HUES48 (cell line): ENCODE measurements around the gene SLC13A4.

Experiments
- H3K27ac ChIP-seq: one replicate; pipeline ENCODE4 v1.7.0; 2013; ENCODE audit warnings: low read depth, low read length, inconsistent platforms
- H3K27me3 ChIP-seq: 2 replicates; pipeline ENCODE4 v1.6.1; 2013; ENCODE audit warnings: mild to moderate bottlenecking, low read length; ENCODE audit not compliant: control insufficient read depth, insufficient read depth
- H3K36me3 ChIP-seq: 2 replicates; pipeline ENCODE4 v1.6.1; 2013; ENCODE audit warnings: low read length; ENCODE audit not compliant: control insufficient read depth, insufficient read depth
- H3K4me1 ChIP-seq: 2 replicates; pipeline ENCODE4 v1.6.1; 2013; ENCODE audit warnings: mild to moderate bottlenecking, low read length; ENCODE audit not compliant: control insufficient read depth, insufficient read depth
- H3K4me3 ChIP-seq: 2 replicates; pipeline ENCODE4 v1.5.1; 2013; ENCODE audit warnings: mild to moderate bottlenecking, low read depth, low read length
- H3K9ac ChIP-seq: 2 replicates; pipeline ENCODE4 v1.6.1; 2013; ENCODE audit warnings: mild to moderate bottlenecking, low read depth, low read length, moderate library complexity
- H3K9me3 ChIP-seq: 2 replicates; pipeline ENCODE4 v1.6.1; 2013; ENCODE audit warnings: low read length; ENCODE audit not compliant: control insufficient read depth, insufficient read depth

Gene SLC13A4

DNA sequence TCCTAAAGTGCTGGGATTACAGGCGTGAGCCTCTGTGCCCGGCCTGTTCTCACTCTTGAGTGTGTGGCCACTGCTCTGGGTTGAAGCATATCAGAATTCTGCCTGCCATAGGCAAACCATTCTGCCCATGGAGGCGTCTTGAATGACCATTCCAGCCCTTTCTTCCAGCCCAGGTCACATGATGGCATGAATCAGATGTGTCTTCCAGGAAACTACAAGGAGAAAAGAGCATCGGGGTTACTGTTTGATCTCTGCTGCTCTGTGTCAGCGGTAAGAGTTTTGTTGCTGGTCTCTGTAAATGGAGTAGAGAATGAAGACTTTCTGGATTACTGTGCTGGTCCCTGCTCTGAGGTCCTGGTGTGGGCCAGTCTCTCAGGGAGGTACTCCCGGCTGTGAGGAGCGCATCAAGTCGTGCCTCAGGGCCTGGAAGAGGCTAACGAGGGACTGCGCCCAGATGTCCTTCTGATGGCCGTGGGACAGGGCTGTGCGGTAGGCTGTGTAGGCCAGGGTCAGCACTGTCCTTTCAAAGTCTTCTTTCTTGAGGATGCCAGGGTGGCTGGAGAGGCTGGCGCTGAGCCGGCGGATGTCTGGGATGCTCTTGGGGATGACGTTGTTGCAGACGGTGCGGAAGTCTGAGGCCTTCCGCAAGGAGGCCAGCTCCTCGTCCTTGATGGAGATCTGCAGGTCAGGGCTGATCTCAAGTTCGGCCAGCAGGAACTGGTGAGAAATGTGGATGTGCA, 5.8 kb upstream of the SLC13A4 start:
- Histone ChIP-seq H3K9me3 (no peaks in the 10 kb centered on the region), H3K4me3 (no peak overlapping the region), H3K9ac (no peak overlapping the region), H3K27me3 (no peaks in the 10 kb centered on the region), H3K36me3 (no peaks in the 10 kb centered on the region), H3K27ac (no peak overlapping the region), H3K4me1 (peaks cover 2% of the 10 kb centered on the region; the same call in 1 of the 2 replicates)

GRCh38 chr7:135731131-135731530, 3.1 kb upstream of the SLC13A4 start:
- Histone ChIP-seq H3K4me1 (peaks cover 7% of the 10 kb centered on the region), H3K4me3 (no peak overlapping the region), H3K9ac (no peak overlapping the region), H3K27me3 (no peaks in the 10 kb centered on the region), H3K9me3 (no peaks in the 10 kb centered on the region), H3K36me3 (no peaks in the 10 kb centered on the region), H3K27ac (no peak overlapping the region)

- no peak overlapping the region for H3K9ac ChIP-seq
- no peaks in the 10 kb centered on the region for H3K36me3 ChIP-seq
- no peaks in the 10 kb centered on the region for H3K27me3 ChIP-seq
- no peaks in the 10 kb centered on the region for H3K9me3 ChIP-seq
- H3K4me1 ChIP-seq, result peaks cover 7% of the 10 kb centered on the region
- no peak overlapping the region for H3K27ac ChIP-seq
- no peak overlapping the region for H3K4me3 ChIP-seq
These were observed 1.2 kb upstream of the SLC13A4 start for GRCh38 chr7:135729230-135729629.

DNA sequence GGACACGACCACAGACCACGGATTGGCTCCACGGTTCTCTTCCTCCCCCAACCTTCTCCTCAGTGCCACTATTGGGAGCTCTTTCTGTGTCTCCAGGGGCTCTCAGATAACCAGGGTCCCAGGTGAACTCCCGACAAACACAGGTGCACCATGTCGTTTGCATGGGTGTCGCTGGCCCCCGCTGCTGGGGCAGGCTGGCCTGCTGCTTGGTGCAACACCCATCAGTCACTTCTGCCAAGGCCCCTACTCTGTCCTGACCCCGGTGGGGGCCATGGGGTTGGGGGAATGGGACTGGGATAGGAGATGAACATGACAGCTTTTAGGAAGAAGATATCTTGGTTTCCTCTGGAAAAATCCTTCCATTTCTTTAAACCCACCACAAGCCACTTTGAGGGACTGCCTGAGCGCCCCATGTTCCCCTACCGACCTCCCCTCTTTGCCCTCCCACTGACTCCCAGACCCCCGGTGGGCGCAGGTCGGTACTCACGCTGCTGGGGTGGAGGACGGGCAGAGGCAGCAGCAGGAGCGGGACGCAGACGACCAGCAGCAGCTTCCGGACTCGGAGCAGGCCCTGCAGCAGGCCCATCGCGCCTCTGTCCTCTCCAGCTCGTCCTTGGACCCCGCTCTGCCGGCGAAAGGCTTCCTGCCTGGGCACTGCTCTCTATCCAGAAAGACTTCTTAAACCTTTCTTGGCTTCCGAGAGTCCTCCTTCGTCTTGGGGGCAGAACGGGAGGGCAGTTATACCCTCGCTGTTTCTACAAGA, 894 bp downstream of the SLC13A4 start:
- Histone ChIP-seq H3K27ac (no peak overlapping the region), H3K9me3 (no peaks in the 10 kb centered on the region), H3K4me1 (peaks cover 7% of the 10 kb centered on the region), H3K9ac (no peak overlapping the region), H3K4me3 (no peak overlapping the region), H3K27me3 (no peaks in the 10 kb centered on the region), H3K36me3 (no peaks in the 10 kb centered on the region)

DNA sequence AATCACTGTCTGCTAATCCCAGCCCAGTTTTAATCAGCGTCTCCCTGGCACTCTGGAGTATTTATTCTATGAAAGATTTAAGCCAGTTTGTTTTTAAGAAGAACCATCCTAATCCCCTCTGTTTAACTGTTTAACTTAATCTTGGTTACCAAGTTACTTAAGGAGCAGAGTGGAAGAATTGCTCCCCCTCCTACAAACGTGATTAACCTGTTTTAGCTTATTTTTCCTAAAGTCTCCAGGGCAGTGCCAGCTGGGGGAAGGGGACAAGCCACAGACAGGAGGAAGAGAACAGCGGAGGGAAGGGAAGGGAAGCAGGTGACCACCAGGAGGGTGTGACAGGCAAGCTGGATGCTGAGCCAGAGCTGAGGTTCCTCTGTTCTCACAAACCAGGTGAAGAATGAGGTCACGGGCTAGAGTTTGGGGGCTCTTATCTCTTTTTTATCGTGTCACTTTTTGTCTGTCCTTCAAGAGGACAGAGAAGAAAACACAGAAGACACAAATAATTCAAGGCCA, 1.7 kb downstream of the SLC13A4 start:
- Histone ChIP-seq H3K27me3 (no peaks in the 10 kb centered on the region), H3K27ac (no peak overlapping the region), H3K4me3 (no peak overlapping the region), H3K36me3 (no peaks in the 10 kb centered on the region), H3K4me1 (peaks cover 7% of the 10 kb centered on the region), H3K9me3 (no peaks in the 10 kb centered on the region), H3K9ac (no peak overlapping the region)

DNA sequence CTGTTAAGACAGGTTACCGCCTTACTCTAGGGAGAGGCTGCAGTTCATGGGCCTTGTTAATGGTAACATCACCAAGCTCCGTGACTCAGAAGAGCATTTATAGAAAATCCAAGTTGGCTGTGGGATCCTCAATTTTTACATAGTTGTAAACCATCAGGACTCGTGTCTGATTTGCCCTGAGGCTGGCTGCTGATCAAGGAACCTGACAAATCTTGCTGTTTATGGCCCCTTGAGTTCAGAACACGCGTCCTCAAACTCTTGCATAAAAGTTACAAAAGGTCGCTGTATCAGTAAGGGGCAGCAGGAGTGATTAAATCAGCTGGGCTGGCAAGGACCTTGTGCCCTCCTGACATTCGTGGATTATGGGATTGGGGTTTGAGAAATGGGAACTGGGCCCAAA, 4.6 kb downstream of the SLC13A4 start:
- Histone ChIP-seq H3K4me1 (peaks cover 2% of the 10 kb centered on the region), H3K27me3 (no peaks in the 10 kb centered on the region), H3K36me3 (no peaks in the 10 kb centered on the region), H3K4me3 (no peak overlapping the region), H3K27ac (no peak overlapping the region), H3K9ac (no peak overlapping the region), H3K9me3 (no peaks in the 10 kb centered on the region)

DNA sequence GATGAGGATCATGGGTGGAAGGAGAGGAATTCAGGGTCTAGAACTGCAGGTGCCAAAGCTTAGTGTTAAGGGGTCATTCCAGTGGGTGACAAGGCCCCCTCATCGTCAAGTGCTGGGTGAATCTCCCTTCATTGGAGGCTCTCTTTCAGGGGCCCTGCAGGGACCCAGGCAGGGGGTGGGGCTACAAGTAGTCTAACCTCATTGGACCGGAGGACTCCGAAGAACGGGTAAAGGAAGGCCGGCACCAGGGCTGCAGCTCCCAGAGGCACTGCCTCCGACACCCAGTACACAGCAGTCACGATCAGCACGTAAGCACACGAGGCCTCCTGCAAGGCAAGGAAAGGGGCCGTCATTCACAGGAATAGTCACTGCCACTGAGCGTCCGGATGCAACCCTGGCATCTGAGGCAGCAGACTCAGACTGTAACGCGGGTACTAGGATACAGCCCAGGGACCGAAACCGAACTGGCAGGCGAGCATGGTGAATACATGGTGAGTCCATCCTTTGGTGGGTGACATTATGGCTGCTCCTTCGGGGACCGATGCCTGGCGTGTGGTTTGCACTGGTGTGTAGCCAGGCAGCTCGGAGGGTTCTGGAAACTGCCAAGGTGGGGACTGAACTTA, 6.7 kb downstream of the SLC13A4 start:
- Histone ChIP-seq H3K27me3 (no peaks in the 10 kb centered on the region), H3K4me1 (no peaks in the 10 kb centered on the region), H3K27ac (no peak overlapping the region), H3K4me3 (no peak overlapping the region), H3K9me3 (no peaks in the 10 kb centered on the region), H3K36me3 (no peaks in the 10 kb centered on the region), H3K9ac (no peak overlapping the region)

DNA sequence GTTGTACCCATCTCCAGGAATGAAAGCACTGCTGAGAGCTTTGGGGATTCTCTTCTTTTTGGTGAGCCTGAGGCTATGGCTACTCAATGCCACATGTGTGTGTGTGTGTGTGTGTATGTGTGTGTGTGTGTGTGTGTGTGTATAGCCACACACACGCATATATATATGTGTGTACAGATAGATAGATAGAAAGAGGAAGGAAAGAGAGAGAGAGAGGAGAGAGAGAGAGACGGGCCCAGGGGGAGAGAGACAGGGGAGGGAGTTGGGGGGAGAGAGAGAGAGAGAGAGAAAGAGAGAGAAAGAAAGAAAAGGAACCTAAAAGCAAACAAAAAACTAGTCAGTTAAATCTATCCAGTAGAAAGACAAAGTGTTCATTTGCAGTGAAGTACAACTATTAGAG, 8.3 kb downstream of the SLC13A4 start:
- Histone ChIP-seq H3K4me1 (peaks cover 3% of the 10 kb centered on the region; the same call in 1 of the 2 replicates), H3K27me3 (no peaks in the 10 kb centered on the region), H3K27ac (no peak overlapping the region), H3K9ac (no peak overlapping the region), H3K4me3 (no peak overlapping the region), H3K9me3 (no peaks in the 10 kb centered on the region), H3K36me3 (no peaks in the 10 kb centered on the region)

DNA sequence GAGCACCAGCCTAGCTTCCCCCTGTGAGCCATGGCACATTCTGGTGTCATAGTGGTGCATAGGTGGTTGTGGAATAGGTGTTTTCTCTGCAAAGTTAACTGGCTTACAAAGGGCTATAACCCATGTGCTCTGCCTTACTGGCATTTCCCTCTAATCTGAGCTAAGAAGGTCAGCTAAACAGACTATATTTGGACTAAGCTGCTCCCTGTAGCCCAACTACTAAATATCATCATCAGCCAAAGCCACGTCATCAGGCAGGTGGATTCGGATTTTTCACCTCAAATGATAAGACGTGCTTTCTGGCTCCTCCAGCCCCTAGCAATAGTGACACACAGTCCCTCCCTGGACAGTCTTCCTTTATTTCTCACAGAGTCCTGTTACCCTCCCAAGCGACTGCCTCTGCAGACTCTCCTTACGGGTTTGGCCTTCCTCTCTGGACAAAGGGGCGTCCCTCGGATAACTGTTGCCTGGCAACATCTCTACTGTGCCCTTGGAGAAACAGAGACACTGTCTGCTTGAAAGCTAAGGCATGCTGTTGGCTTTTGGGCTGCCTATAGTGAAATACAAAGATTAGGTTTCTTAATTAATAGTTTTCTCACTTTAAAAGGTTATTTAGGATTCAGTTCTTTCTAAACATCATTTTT, 9.1 kb downstream of the SLC13A4 start:
- no peak overlapping the region for H3K9ac ChIP-seq
- H3K4me3 ChIP-seq, result no peak overlapping the region
- peaks cover 10% of the 10 kb centered on the region; the same call in 1 of the 2 replicates for H3K4me1 ChIP-seq
- H3K27me3 ChIP-seq, result no peaks in the 10 kb centered on the region
- H3K36me3 ChIP-seq, result no peaks in the 10 kb centered on the region
- no peaks in the 10 kb centered on the region for H3K9me3 ChIP-seq
- no peak overlapping the region for H3K27ac ChIP-seq

DNA sequence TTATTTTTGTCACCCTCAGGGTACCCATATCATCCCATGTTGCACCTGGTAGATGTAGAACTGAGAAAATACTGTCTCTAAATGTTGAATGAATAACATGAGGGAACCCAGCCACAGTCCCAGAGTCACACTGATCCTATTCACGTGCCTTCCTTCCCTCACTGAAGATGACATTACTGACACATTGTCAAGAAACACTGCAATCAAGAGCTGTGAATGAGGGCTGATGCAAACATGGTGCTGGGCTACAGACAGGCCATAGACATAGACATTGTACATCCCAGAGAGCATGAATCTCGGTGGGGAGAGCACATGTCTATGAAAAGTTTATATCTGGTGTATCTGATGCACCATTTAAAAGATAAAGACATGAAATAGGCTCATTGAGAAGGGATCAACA, 9.8 kb downstream of the SLC13A4 start:
- H3K9me3 ChIP-seq, result no peaks in the 10 kb centered on the region

More for the DNA sequence above, 9.8 kb downstream of the SLC13A4 start:
- Histone ChIP-seq H3K36me3 (no peaks in the 10 kb centered on the region), H3K4me1 (peaks cover 12% of the 10 kb centered on the region; the same call in 1 of the 2 replicates), H3K4me3 (no peak overlapping the region), H3K27me3 (no peaks in the 10 kb centered on the region), H3K27ac (no peak overlapping the region), H3K9ac (no peak overlapping the region)
